ENCODE data around the gene MAPK9. TPM values are rescaled to one million over a fixed set of nuclear protein-coding genes. Genes with fewer than 3 reads are reported as not detected.

The MAPK9 gene
- total RNA-seq, 1 experiment from 2014 or later = 43.4 TPM

GRCh38 chr5:180251141-180251540, 40.7 kb downstream of the MAPK9 start:
- BruUV-seq (replicated peaks) = no TSS peak
- H3K4me1 ChIP-seq (ENCODE audit: control insufficient read depth in 1 of 2, insufficient read depth in 2 of 2, low read length in 2 of 2) = no peaks in the 10 kb centered on the region

More at GRCh38 chr5:180251141-180251540, 40.7 kb downstream of the MAPK9 start:
- Histone ChIP-seq H3K4me2 (ENCODE audit: low read length) (no peak overlapping the region), H3K9ac (ENCODE audit: low read length) (no peak overlapping the region), H3K27ac (ENCODE audit: low read depth, low read length) (no peak overlapping the region), H3K27me3 (ENCODE audit: insufficient read depth, low read length) (no peaks in the 10 kb centered on the region), H3K9me3 (ENCODE audit: control insufficient read depth in 1 of 2, insufficient read depth in 1 of 2, low read depth in 1 of 2, low read length in 2 of 2) (peaks cover 21 to 34% of the 10 kb centered on the region in 2 experiments; a peak in 2 of 4 replicates), H3K79me2 (ENCODE audit: insufficient read depth, low read length) (no peaks in the 10 kb centered on the region), H3K36me3 (ENCODE audit: control insufficient read depth in 1 of 2, insufficient read depth in 2 of 2, low read length in 2 of 2) (peaks cover 5 to 36% of the 10 kb centered on the region in 2 experiments), H2AFZ (ENCODE audit: low read depth, low read length, poor library complexity, severe bottlenecking) (no peak overlapping the region), H3K9me2 (ENCODE audit: insufficient read depth) (no peaks in the 10 kb centered on the region), H3K4me3 (replicated peaks in 1 of 2; ENCODE audit: low read depth in 1 of 2, low read length in 2 of 2) (no peak overlapping the region), H4K20me1 (ENCODE audit: insufficient read depth) (no peaks in the 10 kb centered on the region)
- RAD21 ChIA-PET (ENCODE audit: low non-redundant PET in 1 of 2, low total read pairs in 2 of 2, uncharacterized antibody in 2 of 2, unreplicated experiment in 2 of 2) = no interaction called here
- CTCF ChIA-PET = no interaction called here
- intact Hi-C loops (cut with micrococcal nuclease) = no loop called here
- POLR2A ChIA-PET = no interaction called here
- TF ChIP-seq RAD21 (IDR thresholded peaks at IDR 0.05; ENCODE audit: low read depth) (no peak), EGR1 (IDR thresholded peaks at IDR 0.05; ENCODE audit: low read depth) (no peak), POLR2AphosphoS5 (IDR thresholded peaks at IDR 0.05; ENCODE audit: low read depth, low read length) (no peak), SIN3A (IDR thresholded peaks at IDR 0.05; ENCODE audit: low read depth) (no peak), FOSL1 (IDR thresholded peaks at IDR 0.05; ENCODE audit: low read depth) (no peak), CBX3 (IDR thresholded peaks at IDR 0.05; ENCODE audit: low read depth) (no peak), CEBPB (IDR thresholded peaks at IDR 0.05; ENCODE audit: low read depth) (no peak), ZFX (IDR thresholded peaks at IDR 0.05) (no peak), REST (IDR thresholded peaks at IDR 0.05; ENCODE audit: low read depth) (no peak), JUND (IDR thresholded peaks at IDR 0.05) (no peak), SP1 (IDR thresholded peaks at IDR 0.05; ENCODE audit: low read depth) (no peak), EZH2 (IDR thresholded peaks at IDR 0.05) (no peak), ELF1 (IDR thresholded peaks at IDR 0.05; ENCODE audit: borderline replicate concordance, low read depth) (no peak), POLR2A (IDR thresholded peaks at IDR 0.05; ENCODE audit: borderline replicate concordance, extremely low read depth, insufficient read depth, insufficient read length) (no peak), EZH2phosphoT487 (IDR thresholded peaks at IDR 0.05; ENCODE audit: borderline replicate concordance) (no peak), MAX (IDR thresholded peaks at IDR 0.05) (no peak)
- TF ChIP-seq, protein P1, sequence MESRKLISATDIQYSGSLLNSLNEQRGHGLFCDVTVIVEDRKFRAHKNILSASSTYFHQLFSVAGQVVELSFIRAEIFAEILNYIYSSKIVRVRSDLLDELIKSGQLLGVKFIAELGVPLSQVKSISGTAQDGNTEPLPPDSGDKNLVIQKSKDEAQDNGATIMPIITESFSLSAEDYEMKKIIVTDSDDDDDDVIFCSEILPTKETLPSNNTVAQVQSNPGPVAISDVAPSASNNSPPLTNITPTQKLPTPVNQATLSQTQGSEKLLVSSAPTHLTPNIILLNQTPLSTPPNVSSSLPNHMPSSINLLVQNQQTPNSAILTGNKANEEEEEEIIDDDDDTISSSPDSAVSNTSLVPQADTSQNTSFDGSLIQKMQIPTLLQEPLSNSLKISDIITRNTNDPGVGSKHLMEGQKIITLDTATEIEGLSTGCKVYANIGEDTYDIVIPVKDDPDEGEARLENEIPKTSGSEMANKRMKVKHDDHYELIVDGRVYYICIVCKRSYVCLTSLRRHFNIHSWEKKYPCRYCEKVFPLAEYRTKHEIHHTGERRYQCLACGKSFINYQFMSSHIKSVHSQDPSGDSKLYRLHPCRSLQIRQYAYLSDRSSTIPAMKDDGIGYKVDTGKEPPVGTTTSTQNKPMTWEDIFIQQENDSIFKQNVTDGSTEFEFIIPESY (IDR thresholded peaks at IDR 0.05; ENCODE audit: extremely low read depth, insufficient replicate concordance, low read length) = no peak
- TF ChIP-seq, protein P2, sequence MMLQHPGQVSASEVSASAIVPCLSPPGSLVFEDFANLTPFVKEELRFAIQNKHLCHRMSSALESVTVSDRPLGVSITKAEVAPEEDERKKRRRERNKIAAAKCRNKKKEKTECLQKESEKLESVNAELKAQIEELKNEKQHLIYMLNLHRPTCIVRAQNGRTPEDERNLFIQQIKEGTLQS (IDR thresholded peaks at IDR 0.05) = no peak
- ATAC-seq = no peak
- no peak for DNase-seq (ENCODE audit: low read depth, low spot score)

All from HCT116 (cell line).